Activated CD4-positive, alpha-beta memory T cell treated with anti-CD3 and anti-CD28 coated beads, Interleukin-2, amount 10 ng/mL, durations not matched to agents 7 days and 5 days (primary cell): ENCODE results near the gene GPRC6A. TPM values are rescaled to one million over a fixed set of nuclear protein-coding genes. Genes with fewer than 3 reads are reported as not detected.
"Not testable (repeated sequence)": the region's sequence is repeated elsewhere in the genome, so short reads cannot be mapped to it uniquely, and the experiment has no call there.

Source experiments
- CTCF ChIA-PET: fragments of 350-600 bp; sonication (Branson Sonifier 250); formaldehyde crosslinking; loops from one replicate; lab custom pipeline; 2021; ENCODE audit warnings: antibody characterized with exemption, inconsistent platforms; lab: Charles Lee
- POLR2A ChIA-PET: fragments of 350-600 bp; sonication (Branson Sonifier 250); formaldehyde crosslinking; loops from one replicate; lab custom pipeline; 2021; ENCODE audit warnings: antibody characterized with exemption; lab: Charles Lee
- DNase-seq: peaks from one replicate; pipeline ENCODE4 v3.0.0-alpha.2; 2020
- H3K27ac Mint-ChIP-seq: one replicate; pipeline ENCODE4 v1.8.0; 2021; ENCODE audit warnings: mild to moderate bottlenecking, mixed read lengths
- H3K27me3 Mint-ChIP-seq: one replicate; pipeline ENCODE4 v1.8.0; 2021; ENCODE audit warnings: mixed read lengths
- H3K36me3 Mint-ChIP-seq: one replicate; pipeline ENCODE4 v1.8.0; 2021; ENCODE audit warnings: low read depth, mixed read lengths
- H3K4me1 Mint-ChIP-seq: one replicate; pipeline ENCODE4 v1.8.0; 2021; ENCODE audit warnings: mixed read lengths
- H3K4me3 Mint-ChIP-seq: one replicate; pipeline ENCODE4 v1.8.0; 2021; ENCODE audit warnings: mild to moderate bottlenecking, mixed read lengths
- H3K9me3 Mint-ChIP-seq: one replicate; pipeline ENCODE4 v1.8.0; 2021; ENCODE audit warnings: mixed read lengths
- total RNA-seq, 2 experiments: library from RNA; stranded (reverse); gene quantifications; one replicate each; pipeline ENCODE4 v1.2.3, GENCODE V29; 2021

Gene GPRC6A
- total RNA-seq, 2 experiments from 2014 or later, result not detected

GRCh38 chr6:116827561-116828240, 1.2 kb downstream of the GPRC6A start:
- POLR2A ChIA-PET, result no interaction called here
- H3K4me1 Mint-ChIP-seq, result no peaks in the 10 kb centered on the region

GRCh38 chr6:116816336-116816735, 12.5 kb downstream of the GPRC6A start:
- POLR2A ChIA-PET, H3K4me3 Mint-ChIP-seq, CTCF ChIA-PET, H3K36me3 Mint-ChIP-seq, H3K27ac Mint-ChIP-seq, DNase-seq, H3K27me3 Mint-ChIP-seq, H3K4me1 Mint-ChIP-seq, H3K9me3 Mint-ChIP-seq: not testable (repeated sequence)

More at GRCh38 chr6:116827561-116828240, 1.2 kb downstream of the GPRC6A start:
- Mint-ChIP-seq H3K4me3 (no peak overlapping the region), H3K36me3 (no peaks in the 10 kb centered on the region), H3K27ac (no peak overlapping the region), H3K9me3 (peaks cover 4% of the 10 kb centered on the region), H3K27me3 (no peaks in the 10 kb centered on the region)
- DNase-seq, result no peak
- CTCF ChIA-PET, result no interaction called here

- ChIA-PET POLR2A (no interaction called here), CTCF (no interaction called here)
- DNase-seq, result no peak
- H3K27me3 Mint-ChIP-seq, result no peaks in the 10 kb centered on the region
- no peaks in the 10 kb centered on the region for H3K36me3 Mint-ChIP-seq
- no peak overlapping the region for H3K27ac Mint-ChIP-seq
- H3K9me3 Mint-ChIP-seq, result peaks cover 6% of the 10 kb centered on the region
- no peaks in the 10 kb centered on the region for H3K4me1 Mint-ChIP-seq
- no peak overlapping the region for H3K4me3 Mint-ChIP-seq
Observed at GRCh38 chr6:116812051-116812650, 16.7 kb downstream of the GPRC6A start.

GRCh38 chr6:116801971-116802370, 26.9 kb downstream of the GPRC6A start:
- H3K36me3 Mint-ChIP-seq, result no peaks in the 10 kb centered on the region
- H3K4me1 Mint-ChIP-seq, result peaks cover 4% of the 10 kb centered on the region
- H3K9me3 Mint-ChIP-seq, result no peaks in the 10 kb centered on the region
- no peak overlapping the region for H3K4me3 Mint-ChIP-seq
- ChIA-PET POLR2A (no interaction called here), CTCF (no interaction called here)
- peaks cover 19% of the 10 kb centered on the region for H3K27me3 Mint-ChIP-seq
- H3K27ac Mint-ChIP-seq, result no peak overlapping the region
- DNase-seq, result no peak

GRCh38 chr6:116799945-116800344, 28.9 kb downstream of the GPRC6A start:
- H3K27ac Mint-ChIP-seq, result no peak overlapping the region
- POLR2A ChIA-PET, result no interaction called here
- no peaks in the 10 kb centered on the region for H3K36me3 Mint-ChIP-seq

GRCh38 chr6:116797585-116797984, 31.3 kb downstream of the GPRC6A start:
- POLR2A ChIA-PET, result no interaction called here
- Mint-ChIP-seq H3K27ac (no peak overlapping the region), H3K4me3 (no peak overlapping the region), H3K36me3 (no peaks in the 10 kb centered on the region), H3K4me1 (peaks cover 4% of the 10 kb centered on the region), H3K27me3 (peaks cover 15% of the 10 kb centered on the region), H3K9me3 (no peaks in the 10 kb centered on the region)
- CTCF ChIA-PET, result no interaction called here
- no peak for DNase-seq

More at GRCh38 chr6:116799945-116800344, 28.9 kb downstream of the GPRC6A start:
- no peaks in the 10 kb centered on the region for H3K9me3 Mint-ChIP-seq
- CTCF ChIA-PET, result no interaction called here
- peaks cover 4% of the 10 kb centered on the region for H3K4me1 Mint-ChIP-seq
- no peak for DNase-seq
- peaks cover 19% of the 10 kb centered on the region for H3K27me3 Mint-ChIP-seq
- H3K4me3 Mint-ChIP-seq, result no peak overlapping the region

GRCh38 chr6:116793224-116793623, 35.7 kb downstream of the GPRC6A start:
- Mint-ChIP-seq H3K36me3 (no peaks in the 10 kb centered on the region), H3K9me3 (no peaks in the 10 kb centered on the region), H3K4me1 (peaks cover 4% of the 10 kb centered on the region), H3K4me3 (no peak overlapping the region), H3K27me3 (peaks cover 6% of the 10 kb centered on the region), H3K27ac (no peak overlapping the region)
- CTCF ChIA-PET, result no interaction called here
- POLR2A ChIA-PET, result no interaction called here
- DNase-seq, result no peak

- CTCF ChIA-PET, result no interaction called here
- Mint-ChIP-seq H3K27ac (no peak overlapping the region), H3K4me1 (no peaks in the 10 kb centered on the region)
Observed at GRCh38 chr6:116783852-116784251, 45.0 kb downstream of the GPRC6A start.

GRCh38 chr6:116779573-116780164, 49.2 kb downstream of the GPRC6A start:
- no peak overlapping the region for H3K27ac Mint-ChIP-seq
- no peaks in the 10 kb centered on the region for H3K4me1 Mint-ChIP-seq
- H3K4me3 Mint-ChIP-seq, result no peak overlapping the region
- POLR2A ChIA-PET, result no interaction called here
- no peaks in the 10 kb centered on the region for H3K9me3 Mint-ChIP-seq
- CTCF ChIA-PET, result interaction anchor here (0.9 to 1.5 kb wide), 2 partner anchors 10 to 65 kb away, joined by 3 read pairs; no protein-coding TSS in a partner anchor
- peaks cover 3% of the 10 kb centered on the region for H3K27me3 Mint-ChIP-seq
- no peaks in the 10 kb centered on the region for H3K36me3 Mint-ChIP-seq
- no peak for DNase-seq

More at GRCh38 chr6:116783852-116784251, 45.0 kb downstream of the GPRC6A start:
- no peak overlapping the region for H3K4me3 Mint-ChIP-seq
- no peaks in the 10 kb centered on the region for H3K9me3 Mint-ChIP-seq
- peaks cover 5% of the 10 kb centered on the region for H3K27me3 Mint-ChIP-seq
- POLR2A ChIA-PET, result no interaction called here
- DNase-seq, result no peak
- no peaks in the 10 kb centered on the region for H3K36me3 Mint-ChIP-seq

- peaks cover 15% of the 10 kb centered on the region for H3K27me3 Mint-ChIP-seq
- POLR2A ChIA-PET, result no interaction called here
- CTCF ChIA-PET, result no interaction called here
Observed at GRCh38 chr6:116773886-116774285, 55.0 kb downstream of the GPRC6A start.

GRCh38 chr6:116772450-116772849, 56.4 kb downstream of the GPRC6A start:
- DNase-seq, result no peak
- Mint-ChIP-seq H3K36me3 (no peaks in the 10 kb centered on the region), H3K4me3 (no peak overlapping the region), H3K27me3 (peaks cover 19% of the 10 kb centered on the region), H3K27ac (no peak overlapping the region), H3K4me1 (no peaks in the 10 kb centered on the region), H3K9me3 (no peaks in the 10 kb centered on the region)
- CTCF ChIA-PET, result no interaction called here
- POLR2A ChIA-PET, result no interaction called here

More at GRCh38 chr6:116773886-116774285, 55.0 kb downstream of the GPRC6A start:
- DNase-seq, result no peak
- H3K4me1 Mint-ChIP-seq, result no peaks in the 10 kb centered on the region
- no peaks in the 10 kb centered on the region for H3K36me3 Mint-ChIP-seq
- no peak overlapping the region for H3K4me3 Mint-ChIP-seq
- no peak overlapping the region for H3K27ac Mint-ChIP-seq
- H3K9me3 Mint-ChIP-seq, result no peaks in the 10 kb centered on the region

GRCh38 chr6:116767715-116768114, 61.2 kb downstream of the GPRC6A start:
- Mint-ChIP-seq H3K36me3 (no peaks in the 10 kb centered on the region), H3K27me3 (peaks cover 52% of the 10 kb centered on the region), H3K4me3 (no peak overlapping the region), H3K4me1 (peaks cover 9% of the 10 kb centered on the region), H3K27ac (no peak overlapping the region), H3K9me3 (no peaks in the 10 kb centered on the region)
- DNase-seq, result no peak
- ChIA-PET POLR2A (no interaction called here), CTCF (no interaction called here)

- CTCF ChIA-PET, result no interaction called here
- Mint-ChIP-seq H3K36me3 (no peaks in the 10 kb centered on the region), H3K4me1 (peaks cover 9% of the 10 kb centered on the region), H3K4me3 (no peak overlapping the region), H3K27me3 (peaks cover 54% of the 10 kb centered on the region), H3K9me3 (no peaks in the 10 kb centered on the region), H3K27ac (no peak overlapping the region)
- DNase-seq, result no peak
- POLR2A ChIA-PET, result no interaction called here
Observed at GRCh38 chr6:116766506-116767176, 62.2 kb downstream of the GPRC6A start.
